K562 (cell line): ENCODE measurements around the gene TRMT1. TPM values are rescaled to one million over a fixed set of nuclear protein-coding genes. Genes with fewer than 3 reads are reported as not detected.
A peak's percentile ranks its signal among the peaks of the same experiment; 100 is the strongest.

ENCODE experiments used
- ASH1L ChIP-seq: fragments of 450-650 bp; IDR thresholded peaks from 2 replicates; pipeline ENCODE4 v1.6.1; 2018; ENCODE audit warnings: borderline replicate concordance, mild to moderate bottlenecking, low read depth; ENCODE audit not compliant: partially characterized antibody
- ATF4 ChIP-seq: fragments of 450-650 bp; formaldehyde crosslinking; IDR thresholded peaks from 2 replicates; pipeline ENCODE4 v1.4.0; 2022; ENCODE audit warnings: mild to moderate bottlenecking, moderate library complexity
- HMGXB4 ChIP-seq: sonication (generic); formaldehyde crosslinking; IDR thresholded peaks from 2 replicates; pipeline ENCODE4 v1.8.1; 2023; ENCODE audit warnings: mild to moderate bottlenecking, missing genetic modification reagents
- HNRNPL ChIP-seq: fragments of 200-400 bp; formaldehyde crosslinking; IDR thresholded peaks from 2 replicates; pipeline ENCODE4 v1.6.1; 2017; ENCODE audit warnings: low read depth, mild to moderate bottlenecking, low read length
- HOMEZ ChIP-seq: fragments of 250-450 bp; sonication (Bioruptor Pico); IDR thresholded peaks from 2 replicates; pipeline ENCODE4 v1.4.0; 2020; ENCODE audit warnings: mild to moderate bottlenecking, moderate library complexity
- IFI16 ChIP-seq: fragments of 250-450 bp; sonication (Bioruptor Pico); IDR thresholded peaks from 2 replicates; pipeline ENCODE4 v2.1.2; 2022; ENCODE audit warnings: mild to moderate bottlenecking, inconsistent platforms
- KLF16 ChIP-seq: IDR thresholded peaks from 2 replicates; pipeline ENCODE4 v1.6.1; 2016; ENCODE audit warnings: antibody characterized with exemption
- MAX ChIP-seq: sonication (generic); formaldehyde crosslinking; IDR thresholded peaks from 2 replicates; pipeline ENCODE4 v1.9.0; 2022; ENCODE audit warnings: mild to moderate bottlenecking, missing genetic modification reagents
- MBD2 ChIP-seq: sonication (generic); IDR thresholded peaks from 2 replicates; pipeline ENCODE4 v1.6.1; 2016; ENCODE audit warnings: low read depth, borderline replicate concordance
- MCM2 ChIP-seq: fragments of 450-650 bp; IDR thresholded peaks from 2 replicates; pipeline ENCODE4 v1.6.1; 2017; ENCODE audit warnings: low read depth, mild to moderate bottlenecking
- PATZ1 ChIP-seq: fragments of 250-450 bp; sonication (Bioruptor Pico); IDR thresholded peaks from 2 replicates; pipeline ENCODE4 v1.5.0; 2020; ENCODE audit warnings: mild to moderate bottlenecking, borderline replicate concordance
- PBX2 ChIP-seq, 2 experiments: IDR thresholded peaks in 1 of 2; conservative IDR thresholded peaks in 1 of 2; 2 replicates each; pipeline ENCODE4 v1.6.1; 2016; ENCODE audit warnings: low read depth in 2 of 2, mild to moderate bottlenecking in 1 of 2, missing compliant biosample characterization in 1 of 2, missing genetic modification characterization in 1 of 2, moderate library complexity in 1 of 2
- POLR2G ChIP-seq: fragments of 200-400 bp; formaldehyde crosslinking; IDR thresholded peaks from 2 replicates; pipeline ENCODE4 v1.6.1; 2017; ENCODE audit warnings: low read depth, mild to moderate bottlenecking, antibody characterized with exemption, low read length, moderate library complexity
- PRMT5 ChIP-seq: sonication (generic); formaldehyde crosslinking; IDR thresholded peaks from 2 replicates; pipeline ENCODE4 v1.5.0; 2020; ENCODE audit warnings: missing genetic modification reagents
- SP1 ChIP-seq: sonication (generic); formaldehyde crosslinking; IDR thresholded peaks from 2 replicates; pipeline ENCODE4 v1.8.1; 2022; ENCODE audit warnings: mild to moderate bottlenecking, missing genetic modification reagents
- ZNF253 ChIP-seq: fragments of 250-450 bp; sonication (Bioruptor Pico); conservative IDR thresholded peaks from 2 replicates; pipeline ENCODE4 v1.6.1; 2021; ENCODE audit warnings: mild to moderate bottlenecking
- ZNF584 ChIP-seq: fragments of 200-800 bp; sonication (Bioruptor generic); IDR thresholded peaks from 2 replicates; pipeline ENCODE4 v1.6.1; 2016; ENCODE audit warnings: low read depth, mild to moderate bottlenecking, missing genetic modification characterization, missing compliant biosample characterization
- ZNF764 ChIP-seq: fragments of 250-450 bp; sonication (Bioruptor Pico); IDR thresholded peaks from 2 replicates; pipeline ENCODE4 v1.4.0; 2020; ENCODE audit warnings: low read depth, mild to moderate bottlenecking, moderate library complexity
- polyA plus RNA-seq, 8 experiments: library from polyadenylated mRNA; depleted of rRNA in 4 of 8; stranded (reverse) in 5 of 8; unstranded in 3 of 8; fragments of >200 nt; fragmentation: Nextera tagmentation in 2 of 8; fragmentation: Illumina TruSeq in 1 of 8; extraction: Ambion mirVana in 2 of 8; extraction: Trizol in 1 of 8; gene quantifications; 2 replicates each; pipeline versions ENCODE4 v1.2.1 to v1.2.3, GENCODE V29; 2011 to 2014; ENCODE audit warnings: inconsistent platforms in 1 of 8, missing spikeins in 1 of 8
- total RNA-seq, 7 experiments: library from RNA; depleted of rRNA in 6 of 7; stranded (reverse); fragments of >200 nt in 6 of 7; fragmentation: Illumina TruSeq in 2 of 7; extraction: Trizol in 2 of 7; gene quantifications; 2 replicates each; pipeline versions ENCODE4 v1.2.1 to v1.2.3, GENCODE V29; 2011 to 2021; ENCODE audit warnings: low replicate concordance in 1 of 7

The TRMT1 gene
- total and polyA plus RNA-seq, 9 of the 15 experiments (the other 6 are each of a cell fraction or from before 2014, with no cell fraction given) = 5.8 to 158 (median 54.3) TPM

GRCh38 chr19:13150187-13150930, 33.8 kb upstream of the TRMT1 start, which contains the start of the genes IER2 and STX10 (continued):
- TF ChIP-seq MCM2 (no peak), ATF4 (CRISPR knock-in tag) (no peak), HNRNPL (no peak), POLR2G (peak; percentile 81), PRMT5 (no peak), ZNF764 (CRISPR knock-in tag) (no peak), PBX2 (CRISPR knock-in tag; IDR thresholded peaks at IDR 0.05; ENCODE audit: low read depth) (no peak), PBX2 (tag; conservative IDR thresholded peaks at IDR 0.05; ENCODE audit: low read depth) (no peak), ZNF584 (CRISPR knock-in tag) (no peak), KLF16 (no peak), HMGXB4 (no peak), HOMEZ (no peak), SP1 (CRISPR knock-in tag) (peak; percentile 96), MAX (peak; percentile 79), MBD2 (peak; percentile 78), ZNF253 (CRISPR knock-in tag) (no peak), PATZ1 (CRISPR knock-in tag) (no peak), IFI16 (no peak), ASH1L (no peak)
